ENCODE measurements around the gene ISG15. TPM values are rescaled to one million over a fixed set of nuclear protein-coding genes. Genes with fewer than 3 reads are reported as not detected.
A peak's percentile ranks its signal among the peaks of the same experiment; 100 is the strongest.

ISG15 gene
- total and polyA plus RNA-seq, 2 of the 13 experiments (the other 11 are each of a cell fraction or from before 2014, with no cell fraction given): 42.1 to 54.9 TPM

DNA sequence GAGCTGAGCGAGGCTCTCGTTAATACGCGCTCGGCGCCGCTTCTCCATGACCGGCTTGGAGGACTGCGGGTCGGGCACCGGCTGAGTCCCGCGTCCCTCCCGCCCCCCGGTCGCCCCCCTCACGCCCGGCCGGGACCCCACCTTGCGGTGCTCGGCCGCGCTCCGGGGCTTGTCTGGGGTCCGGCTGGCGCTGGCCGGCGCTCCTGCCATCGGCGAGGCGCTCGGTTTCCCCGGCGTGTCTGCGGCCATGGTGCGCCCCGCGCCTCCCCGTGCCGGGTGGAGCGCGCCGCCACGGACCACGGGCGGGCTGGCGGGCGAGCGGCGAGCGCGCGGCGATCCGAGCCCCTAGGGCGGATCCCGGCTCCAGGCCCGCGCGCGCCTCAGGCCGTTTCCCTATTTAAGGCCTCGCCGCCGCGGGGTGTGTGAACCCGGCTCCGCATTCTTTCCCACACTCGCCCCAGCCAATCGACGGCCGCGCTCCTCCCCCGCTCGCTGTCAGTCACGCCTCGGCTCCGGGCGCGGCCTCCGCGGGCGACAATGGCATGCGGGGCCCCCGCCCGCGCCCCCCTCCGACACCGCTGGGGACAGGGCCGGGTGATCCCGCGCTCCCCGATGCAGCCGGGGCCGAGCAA lies 13.5 kb upstream of the ISG15 start, which contains the start of gene HES4 (continued):
- TF ChIP-seq ZFAT (CRISPR knock-in tag; conservative IDR thresholded peaks at IDR 0.05) (no peak), GZF1 (CRISPR knock-in tag; IDR thresholded peaks at IDR 0.05) (no peak), FOXC1 (CRISPR knock-in tag; IDR thresholded peaks at IDR 0.05; ENCODE audit: borderline replicate concordance) (no peak), MXI1 (IDR thresholded peaks at IDR 0.05; ENCODE audit: borderline replicate concordance, low read depth, low read length) (peak; percentile 32; the same call in 1 of the 3 replicates), ARNT2 (CRISPR knock-in tag; IDR thresholded peaks at IDR 0.05; ENCODE audit: low read depth) (peak; percentile 9; the same call in 1 of the 2 replicates), JUN (CRISPR knock-in tag; IDR thresholded peaks at IDR 0.05) (peak; percentile 5; the same call in 1 of the 2 replicates)
- TF ChIP-seq, protein P1, sequence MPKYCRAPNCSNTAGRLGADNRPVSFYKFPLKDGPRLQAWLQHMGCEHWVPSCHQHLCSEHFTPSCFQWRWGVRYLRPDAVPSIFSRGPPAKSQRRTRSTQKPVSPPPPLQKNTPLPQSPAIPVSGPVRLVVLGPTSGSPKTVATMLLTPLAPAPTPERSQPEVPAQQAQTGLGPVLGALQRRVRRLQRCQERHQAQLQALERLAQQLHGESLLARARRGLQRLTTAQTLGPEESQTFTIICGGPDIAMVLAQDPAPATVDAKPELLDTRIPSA (CRISPR knock-in tag; IDR thresholded peaks at IDR 0.05; ENCODE audit: borderline replicate concordance): 0 out of 2 replicates have a peak, but pooled peaks have one; percentile 40

DNA sequence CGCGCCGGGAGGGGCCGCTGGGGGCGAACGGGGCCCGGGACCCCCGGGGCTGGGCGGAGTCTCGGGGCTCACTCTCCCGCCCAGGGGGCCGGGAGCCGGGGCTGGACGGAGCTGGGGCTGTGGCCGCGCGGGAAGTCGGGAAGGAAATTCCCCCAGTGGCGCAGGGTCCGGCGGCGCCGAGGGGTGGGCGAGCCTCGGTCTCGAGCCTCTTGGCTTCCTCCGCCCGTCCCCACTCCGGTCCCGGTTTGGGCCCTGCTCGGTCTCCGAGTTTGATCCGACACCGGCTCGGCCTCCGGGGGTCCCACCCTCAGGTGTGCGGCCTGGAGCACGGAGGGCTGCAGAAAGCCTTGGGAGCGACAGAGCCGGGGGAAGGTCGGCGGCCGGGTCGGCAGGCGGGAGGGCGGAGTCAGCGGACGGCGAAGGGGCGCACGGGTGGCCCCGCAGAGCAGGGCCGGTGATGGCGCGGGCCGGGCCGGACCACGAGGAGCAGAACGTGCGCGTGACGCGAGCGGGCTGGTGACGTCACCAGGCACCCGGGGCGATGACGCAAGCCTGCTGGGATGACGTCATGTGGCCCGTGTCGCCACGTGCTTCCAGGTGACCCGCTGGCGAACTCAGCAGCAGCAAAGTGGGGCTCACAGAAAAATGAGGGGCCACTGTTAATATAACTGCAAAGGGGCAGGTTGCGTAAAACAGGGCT lies 12.8 kb upstream of the ISG15 start:
- ChIA-PET POLR2A (interaction anchor here (0.7 to 3.2 kb wide), 9 partner anchors 13 to 231 kb away, joined by 3 to 13 read pairs (median 4); partner anchors contain the start of genes AGRN, ISG15 and PERM1), CTCF (ENCODE audit: low intra/inter-chr PET ratio, low total read pairs) (interaction anchor here (1.9 kb wide), 1 partner anchor 16 kb away, joined by 5 read pairs; no protein-coding TSS in a partner anchor)
- H3K79me2 ChIP-seq (ENCODE audit: insufficient read depth, low read length): peaks cover 15% of the 10 kb centered on the region
- FAIRE-seq (no peak), ATAC-seq (peak; percentile 53), DNase-seq (ENCODE audit: low spot score) (peak; percentile 55)
- H3K27ac ChIP-seq (ENCODE audit: extremely low read length, insufficient read depth, low read length): peak overlapping the region; percentile 97
- H2AFZ ChIP-seq (ENCODE audit: low read length): no peak overlapping the region
- peaks cover 4% of the 10 kb centered on the region; the same call in 1 of the 2 replicates for H4K20me1 ChIP-seq (ENCODE audit: insufficient read depth, low read length)
- H3K4me2 ChIP-seq (ENCODE audit: low read depth, low read length): peak overlapping the region; percentile 92
- H3K36me3 ChIP-seq (replicated peaks in 1 of 2; ENCODE audit: control insufficient read depth in 1 of 2, insufficient read depth in 2 of 2, low read length in 2 of 2): no peaks in the 10 kb centered on the region
- peak overlapping the region; percentile 63 to 78 (median 78) for H3K4me3 ChIP-seq (replicated peaks in 1 of 3; ENCODE audit: insufficient read depth in 1 of 3, low read depth in 2 of 3, low read length in 3 of 3)
- intact Hi-C loops (cut with micrococcal nuclease; ENCODE audit: unreplicated experiment): loop anchor here (10.0 kb wide), 1 partner anchor 234 kb away; the partner anchor contains the start of genes B3GALT6 and SDF4
- H3K9ac ChIP-seq (ENCODE audit: insufficient read depth, low read depth, low read length): peak overlapping the region; percentile 97
- in situ Hi-C loops (cut with HindIII; ENCODE audit: extremely low pct_ligation_motif_present, low pct_unique_long_range_greater_than_20kb): no loop called here
- no peaks in the 10 kb centered on the region for H3K9me3 ChIP-seq (ENCODE audit: low read length)
- peaks cover 63% of the 10 kb centered on the region for H3K4me1 ChIP-seq (ENCODE audit: insufficient read depth, low read length)
- BruUV-seq (replicated peaks): TSS peak; percentile 81
- WGBS (ENCODE audit: low lambda C conversion rate): 0% methylated on average over 11 of the region's 75 CpGs
- H3K27me3 ChIP-seq (ENCODE audit: control insufficient read depth in 1 of 2, insufficient read depth in 2 of 2, low read length in 2 of 2): no peaks in the 10 kb centered on the region
- TF ChIP-seq, protein P2, sequence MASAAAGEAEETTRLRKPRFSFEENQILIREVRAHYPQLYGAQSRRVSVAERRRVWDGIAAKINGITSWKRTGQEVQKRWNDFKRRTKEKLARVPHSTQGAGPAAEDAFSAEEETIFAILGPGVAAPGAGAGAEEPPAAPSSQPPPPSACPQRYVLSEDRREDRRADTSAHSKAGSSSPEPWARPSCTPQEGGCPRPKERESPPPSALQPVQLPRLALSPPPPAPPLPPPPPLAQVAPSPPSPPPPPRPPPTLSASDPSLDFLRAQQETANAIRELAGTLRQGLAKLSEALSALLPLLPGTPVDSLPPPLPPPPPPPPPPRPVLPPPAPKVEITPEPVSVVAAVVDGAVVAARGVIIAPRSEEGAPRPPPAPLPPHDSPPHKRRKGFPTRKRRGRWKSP (CRISPR knock-in tag; IDR thresholded peaks at IDR 0.05): peak; percentile 69
- TF ChIP-seq CREB1 (IDR thresholded peaks at IDR 0.05) (peak; percentile 100), CREB1 (CRISPR knock-in tag; IDR thresholded peaks at IDR 0.05) (peak; percentile 96), ZNF83 (CRISPR knock-in tag; IDR thresholded peaks at IDR 0.05; ENCODE audit: borderline replicate concordance) (peak; percentile 48; the same call in 1 of the 2 replicates)
- TF ChIP-seq, protein P3, sequence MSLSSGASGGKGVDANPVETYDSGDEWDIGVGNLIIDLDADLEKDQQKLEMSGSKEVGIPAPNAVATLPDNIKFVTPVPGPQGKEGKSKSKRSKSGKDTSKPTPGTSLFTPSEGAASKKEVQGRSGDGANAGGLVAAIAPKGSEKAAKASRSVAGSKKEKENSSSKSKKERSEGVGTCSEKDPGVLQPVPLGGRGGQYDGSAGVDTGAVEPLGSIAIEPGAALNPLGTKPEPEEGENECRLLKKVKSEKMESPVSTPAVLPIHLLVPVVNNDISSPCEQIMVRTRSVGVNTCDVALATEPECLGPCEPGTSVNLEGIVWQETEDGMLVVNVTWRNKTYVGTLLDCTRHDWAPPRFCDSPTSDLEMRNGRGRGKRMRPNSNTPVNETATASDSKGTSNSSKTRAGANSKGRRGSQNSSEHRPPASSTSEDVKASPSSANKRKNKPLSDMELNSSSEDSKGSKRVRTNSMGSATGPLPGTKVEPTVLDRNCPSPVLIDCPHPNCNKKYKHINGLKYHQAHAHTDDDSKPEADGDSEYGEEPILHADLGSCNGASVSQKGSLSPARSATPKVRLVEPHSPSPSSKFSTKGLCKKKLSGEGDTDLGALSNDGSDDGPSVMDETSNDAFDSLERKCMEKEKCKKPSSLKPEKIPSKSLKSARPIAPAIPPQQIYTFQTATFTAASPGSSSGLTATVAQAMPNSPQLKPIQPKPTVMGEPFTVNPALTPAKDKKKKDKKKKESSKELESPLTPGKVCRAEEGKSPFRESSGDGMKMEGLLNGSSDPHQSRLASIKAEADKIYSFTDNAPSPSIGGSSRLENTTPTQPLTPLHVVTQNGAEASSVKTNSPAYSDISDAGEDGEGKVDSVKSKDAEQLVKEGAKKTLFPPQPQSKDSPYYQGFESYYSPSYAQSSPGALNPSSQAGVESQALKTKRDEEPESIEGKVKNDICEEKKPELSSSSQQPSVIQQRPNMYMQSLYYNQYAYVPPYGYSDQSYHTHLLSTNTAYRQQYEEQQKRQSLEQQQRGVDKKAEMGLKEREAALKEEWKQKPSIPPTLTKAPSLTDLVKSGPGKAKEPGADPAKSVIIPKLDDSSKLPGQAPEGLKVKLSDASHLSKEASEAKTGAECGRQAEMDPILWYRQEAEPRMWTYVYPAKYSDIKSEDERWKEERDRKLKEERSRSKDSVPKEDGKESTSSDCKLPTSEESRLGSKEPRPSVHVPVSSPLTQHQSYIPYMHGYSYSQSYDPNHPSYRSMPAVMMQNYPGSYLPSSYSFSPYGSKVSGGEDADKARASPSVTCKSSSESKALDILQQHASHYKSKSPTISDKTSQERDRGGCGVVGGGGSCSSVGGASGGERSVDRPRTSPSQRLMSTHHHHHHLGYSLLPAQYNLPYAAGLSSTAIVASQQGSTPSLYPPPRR (CRISPR knock-in tag; IDR thresholded peaks at IDR 0.05; ENCODE audit: borderline replicate concordance): peak; percentile 57; the same call in 1 of the 2 replicates

All from HepG2 (cell line).